Kidney (tissue), 14 donors: ENCODE measurements around the gene SLC39A9. TPM values are rescaled to one million over a fixed set of nuclear protein-coding genes. Genes with fewer than 3 reads are reported as not detected.

ENCODE experiments used
- DNase-seq, 5 donors: peaks; one replicate each; pipeline ENCODE4 v3.0.0-alpha.2; 2013 to 2020
- FAIRE-seq: peaks from 2 replicates; lab custom pipeline; 2012; peaks lifted over from hg19 to GRCh38; lab: Jason Lieb, UNC
- H3K27ac ChIP-seq, 2 donors: one replicate each; pipeline ENCODE4 v1.7.0; 2013; ENCODE audit warnings: low read depth in 2 of 2, low read length in 2 of 2, inconsistent platforms in 1 of 2
- H3K27me3 ChIP-seq: one replicate; pipeline ENCODE4 v1.7.1; 2013; ENCODE audit warnings: low read length, inconsistent platforms; ENCODE audit not compliant: control insufficient read depth, insufficient read depth
- H3K36me3 ChIP-seq, 3 donors: one replicate each; pipeline versions ENCODE4 v1.7.0 to v1.7.1; 2013; ENCODE audit warnings: low read length in 3 of 3, control low read depth in 1 of 3, inconsistent platforms in 1 of 3; ENCODE audit not compliant: insufficient read depth in 3 of 3, control insufficient read depth in 2 of 3
- H3K4me1 ChIP-seq, 3 donors: one replicate each; pipeline versions ENCODE4 v1.7.0 to v1.7.1; 2013; ENCODE audit warnings: low read length in 3 of 3, inconsistent platforms in 1 of 3, low read depth in 1 of 3; ENCODE audit not compliant: control insufficient read depth in 2 of 3, insufficient read depth in 2 of 3
- H3K4me3 ChIP-seq, 3 donors: one replicate each; pipeline versions ENCODE4 v1.7.0 to v1.8.1; 2013; ENCODE audit warnings: low read length in 3 of 3, control low read depth in 1 of 3, inconsistent platforms in 1 of 3
- H3K9ac ChIP-seq, 3 donors: one replicate each; pipeline versions ENCODE4 v1.7.0 to v1.7.1; 2013; ENCODE audit warnings: low read length in 3 of 3, control low read depth in 1 of 3, inconsistent platforms in 1 of 3
- H3K9me3 ChIP-seq, 3 donors: one replicate each; pipeline versions ENCODE4 v1.7.0 to v1.7.1; 2013; ENCODE audit warnings: low read length in 3 of 3, control low read depth in 1 of 3, inconsistent platforms in 1 of 3; ENCODE audit not compliant: control insufficient read depth in 2 of 3, insufficient read depth in 1 of 3
- CTCF ChIP-seq: IDR thresholded peaks from 3 replicates; pipeline ENCODE4 v1.5.1; 2012; ENCODE audit warnings: mild to moderate bottlenecking, moderate library complexity, borderline replicate concordance; ENCODE audit not compliant: insufficient read depth; ENCODE audit errors: extremely low read depth
- intact Hi-C: fragments of 100-400 bp; cut with DNase I; formaldehyde crosslinking; loops from one replicate; pipeline ENCODE4 v1.11.1; 2022
- polyA plus RNA-seq: library from polyadenylated mRNA; stranded (reverse); fragments of 350-450 nt; fragmentation: Illumina TruSeq; extraction: RNeasy Lipid Tissue Mini Kit (QIAGEN cat#74804); gene quantifications from one replicate; pipeline ENCODE4 v1.2.3, GENCODE V29; 2014; ENCODE audit warnings: low read depth, low replicate concordance; ENCODE audit not compliant: insufficient read depth
- total RNA-seq: library from RNA; stranded (reverse); fragmentation: NEBNext Ultra II Directional; extraction: Animal tissue kit (Norgen Biotek cat#: 25700); gene quantifications from one replicate; pipeline ENCODE4 v1.2.1, GENCODE V29; 2021
- donor health status: control.
- donor health status: control.
- donor health status: control.
- donor health status: control.
- donor health status: control.
- donor health status: DM: yes; HTN: yes; CAD: no.
- donor health status: Normal renal cell carcinoma (clear cell type).

The SLC39A9 gene
- total and polyA plus RNA-seq, 2 donors from 2014 or later, result 45.9 to 77.7 TPM

- intact Hi-C loops, result no loop called here
- Histone ChIP-seq H3K27ac (no peak overlapping the region), H3K4me3 (no peak overlapping the region), H3K4me1 (no peaks in the 10 kb centered on the region), H3K27me3 (no peaks in the 10 kb centered on the region), H3K9me3 (no peaks in the 10 kb centered on the region), H3K9ac (no peak overlapping the region), H3K36me3 (peaks cover 0 to 16% (median 6%) of the 10 kb centered on the region in 3 donors)
- no peak for FAIRE-seq
- TF ChIP-seq CTCF, result no peak
- no peak for DNase-seq
Observed at GRCh38 chr14:69424149-69424923, 25.8 kb downstream of the SLC39A9 start.

- H3K36me3 ChIP-seq, result peaks cover 0 to 16% (median 6%) of the 10 kb centered on the region in 3 donors
- no peak overlapping the region for H3K4me3 ChIP-seq
- no peak overlapping the region for H3K9ac ChIP-seq
- DNase-seq (no peak), FAIRE-seq (no peak)
- TF ChIP-seq CTCF, result no peak
- H3K27me3 ChIP-seq, result no peaks in the 10 kb centered on the region
- no peak overlapping the region for H3K27ac ChIP-seq
- H3K4me1 ChIP-seq, result no peaks in the 10 kb centered on the region
- intact Hi-C loops, result no loop called here
- H3K9me3 ChIP-seq, result no peaks in the 10 kb centered on the region
Observed at GRCh38 chr14:69427596-69427995, 29.1 kb downstream of the SLC39A9 start.

- DNase-seq (no peak), FAIRE-seq (no peak)
- H3K9ac ChIP-seq, result no peak overlapping the region
- peaks cover 0 to 16% (median 6%) of the 10 kb centered on the region in 3 donors for H3K36me3 ChIP-seq
- no peaks in the 10 kb centered on the region for H3K4me1 ChIP-seq
- H3K4me3 ChIP-seq, result no peak overlapping the region
- no peak overlapping the region for H3K27ac ChIP-seq
- intact Hi-C loops, result no loop called here
- no peaks in the 10 kb centered on the region for H3K9me3 ChIP-seq
- no peaks in the 10 kb centered on the region for H3K27me3 ChIP-seq
- no peak for TF ChIP-seq CTCF
Observed at GRCh38 chr14:69428289-69428998, 30.0 kb downstream of the SLC39A9 start.
